ENCODE results near the gene ACAD10.

The ACAD10 gene

GRCh38 chr12:111756196-111756595, 70.3 kb downstream of the ACAD10 start:
- H3K79me1 ChIP-seq (ENCODE audit: low read length) = no peaks in the 10 kb centered on the region
- H3K4me3 ChIP-seq (ENCODE audit: low read length) = no peak overlapping the region
- H3K4ac ChIP-seq (ENCODE audit: low read depth, low read length) = no peak overlapping the region
- no peak overlapping the region for H3K4me2 ChIP-seq (ENCODE audit: low read length)
- no peak overlapping the region for H3K23ac ChIP-seq (ENCODE audit: low read length)
- no peak overlapping the region for H3K9ac ChIP-seq (ENCODE audit: low read length)
- no peaks in the 10 kb centered on the region for H3K27me3 ChIP-seq (ENCODE audit: insufficient read depth, low read length, poor library complexity)
- H3K56ac ChIP-seq (ENCODE audit: low read length) = no peak overlapping the region
- no peak overlapping the region for H4K8ac ChIP-seq (ENCODE audit: low read depth, low read length)
- H2AK5ac ChIP-seq (ENCODE audit: low read length) = no peak overlapping the region
- H4K5ac ChIP-seq (ENCODE audit: low read length) = no peak overlapping the region
- no peak overlapping the region for H2BK5ac ChIP-seq (ENCODE audit: low read length)
- no peak overlapping the region for H2BK15ac ChIP-seq (replicated peaks; ENCODE audit: low read depth)
- WGBS (ENCODE audit: extremely low coverage, insufficient coverage, low lambda C conversion rate) = no CpG with 5 or more reads among the region's 15 CpGs
- H3K79me2 ChIP-seq (ENCODE audit: control insufficient read depth, insufficient read depth, low read length) = no peaks in the 10 kb centered on the region
- no peak for DNase-seq
- H3K4me1 ChIP-seq (ENCODE audit: control insufficient read depth, low read depth, low read length) = peaks cover 3% of the 10 kb centered on the region
- no peak overlapping the region for H3K27ac ChIP-seq (ENCODE audit: low read depth, low read length)
- no peaks in the 10 kb centered on the region for H3K36me3 ChIP-seq (ENCODE audit: control insufficient read depth, insufficient read depth, low read length)
- no peak overlapping the region for H3K18ac ChIP-seq (ENCODE audit: low read length)
- H2BK120ac ChIP-seq (ENCODE audit: low read depth, low read length) = no peak overlapping the region

GRCh38 chr12:111756681-111757080, 70.8 kb downstream of the ACAD10 start:
- no CpG with 5 or more reads among the region's 7 CpGs for WGBS (ENCODE audit: extremely low coverage, insufficient coverage, low lambda C conversion rate)
- H3K18ac ChIP-seq (ENCODE audit: low read length) = no peak overlapping the region
- no peak for DNase-seq

GRCh38 chr12:111757361-111758119, 71.7 kb downstream of the ACAD10 start:
- H3K4ac ChIP-seq (ENCODE audit: low read depth, low read length) = no peak overlapping the region
- H3K4me3 ChIP-seq (ENCODE audit: low read length) = no peak overlapping the region
- H3K4me1 ChIP-seq (ENCODE audit: control insufficient read depth, low read depth, low read length) = peaks cover 3% of the 10 kb centered on the region
- no peak overlapping the region for H2BK15ac ChIP-seq (replicated peaks; ENCODE audit: low read depth)
- H3K56ac ChIP-seq (ENCODE audit: low read length) = no peak overlapping the region
- H3K18ac ChIP-seq (ENCODE audit: low read length) = no peak overlapping the region
- no peaks in the 10 kb centered on the region for H3K27me3 ChIP-seq (ENCODE audit: insufficient read depth, low read length, poor library complexity)
- H3K36me3 ChIP-seq (ENCODE audit: control insufficient read depth, insufficient read depth, low read length) = no peaks in the 10 kb centered on the region
- H2AK5ac ChIP-seq (ENCODE audit: low read length) = no peak overlapping the region
- no peak overlapping the region for H4K8ac ChIP-seq (ENCODE audit: low read depth, low read length)
- no peak overlapping the region for H4K5ac ChIP-seq (ENCODE audit: low read length)
- no CpG with 5 or more reads among the region's 15 CpGs for WGBS (ENCODE audit: extremely low coverage, insufficient coverage, low lambda C conversion rate)
- H2BK120ac ChIP-seq (ENCODE audit: low read depth, low read length) = no peak overlapping the region
- no peak for DNase-seq
- no peaks in the 10 kb centered on the region for H3K79me1 ChIP-seq (ENCODE audit: low read length)
- no peaks in the 10 kb centered on the region for H3K79me2 ChIP-seq (ENCODE audit: control insufficient read depth, insufficient read depth, low read length)
- no peak overlapping the region for H3K4me2 ChIP-seq (ENCODE audit: low read length)
- H2BK5ac ChIP-seq (ENCODE audit: low read length) = no peak overlapping the region
- H3K23ac ChIP-seq (ENCODE audit: low read length) = no peak overlapping the region
- no peak overlapping the region for H3K9ac ChIP-seq (ENCODE audit: low read length)
- no peak overlapping the region for H3K27ac ChIP-seq (ENCODE audit: low read depth, low read length)

More at GRCh38 chr12:111756681-111757080, 70.8 kb downstream of the ACAD10 start:
- Histone ChIP-seq H3K56ac (ENCODE audit: low read length) (no peak overlapping the region), H2AK5ac (ENCODE audit: low read length) (no peak overlapping the region), H3K36me3 (ENCODE audit: control insufficient read depth, insufficient read depth, low read length) (no peaks in the 10 kb centered on the region), H2BK120ac (ENCODE audit: low read depth, low read length) (no peak overlapping the region), H2BK15ac (replicated peaks; ENCODE audit: low read depth) (no peak overlapping the region), H3K4ac (ENCODE audit: low read depth, low read length) (no peak overlapping the region), H2BK5ac (ENCODE audit: low read length) (no peak overlapping the region), H4K5ac (ENCODE audit: low read length) (no peak overlapping the region), H3K79me2 (ENCODE audit: control insufficient read depth, insufficient read depth, low read length) (no peaks in the 10 kb centered on the region), H3K4me3 (ENCODE audit: low read length) (no peak overlapping the region), H3K4me1 (ENCODE audit: control insufficient read depth, low read depth, low read length) (peaks cover 3% of the 10 kb centered on the region), H3K27me3 (ENCODE audit: insufficient read depth, low read length, poor library complexity) (no peaks in the 10 kb centered on the region), H3K9ac (ENCODE audit: low read length) (no peak overlapping the region), H4K8ac (ENCODE audit: low read depth, low read length) (no peak overlapping the region), H3K4me2 (ENCODE audit: low read length) (no peak overlapping the region), H3K79me1 (ENCODE audit: low read length) (no peaks in the 10 kb centered on the region), H3K23ac (ENCODE audit: low read length) (no peak overlapping the region), H3K27ac (ENCODE audit: low read depth, low read length) (no peak overlapping the region)

- H3K27me3 ChIP-seq (ENCODE audit: insufficient read depth, low read length, poor library complexity) = no peaks in the 10 kb centered on the region
- H3K4me2 ChIP-seq (ENCODE audit: low read length) = no peak overlapping the region
- no CpG with 5 or more reads among the region's 9 CpGs for WGBS (ENCODE audit: extremely low coverage, insufficient coverage, low lambda C conversion rate)
- no peak overlapping the region for H3K4me3 ChIP-seq (ENCODE audit: low read length)
- H2BK120ac ChIP-seq (ENCODE audit: low read depth, low read length) = no peak overlapping the region
- no peaks in the 10 kb centered on the region for H3K79me1 ChIP-seq (ENCODE audit: low read length)
- H4K5ac ChIP-seq (ENCODE audit: low read length) = no peak overlapping the region
- H3K56ac ChIP-seq (ENCODE audit: low read length) = peak overlapping the region; percentile 49
- peaks cover 3% of the 10 kb centered on the region for H3K4me1 ChIP-seq (ENCODE audit: control insufficient read depth, low read depth, low read length)
- H3K36me3 ChIP-seq (ENCODE audit: control insufficient read depth, insufficient read depth, low read length) = no peaks in the 10 kb centered on the region
- no peaks in the 10 kb centered on the region for H3K79me2 ChIP-seq (ENCODE audit: control insufficient read depth, insufficient read depth, low read length)
- H3K18ac ChIP-seq (ENCODE audit: low read length) = no peak overlapping the region
- peak overlapping the region; percentile 15 for H3K23ac ChIP-seq (ENCODE audit: low read length)
- no peak overlapping the region for H2BK5ac ChIP-seq (ENCODE audit: low read length)
- no peak overlapping the region for H3K27ac ChIP-seq (ENCODE audit: low read depth, low read length)
- no peak overlapping the region for H3K9ac ChIP-seq (ENCODE audit: low read length)
- DNase-seq = peak; percentile 32
- no peak overlapping the region for H2BK15ac ChIP-seq (replicated peaks; ENCODE audit: low read depth)
- no peak overlapping the region for H2AK5ac ChIP-seq (ENCODE audit: low read length)
- no peak overlapping the region for H3K4ac ChIP-seq (ENCODE audit: low read depth, low read length)
- H4K8ac ChIP-seq (ENCODE audit: low read depth, low read length) = no peak overlapping the region
Measured at GRCh38 chr12:111758120-111758561, 72.3 kb downstream of the ACAD10 start.

- no CpG with 5 or more reads among the region's 7 CpGs for WGBS (ENCODE audit: extremely low coverage, insufficient coverage, low lambda C conversion rate)
Measured at GRCh38 chr12:111759271-111759670, 73.4 kb downstream of the ACAD10 start.

GRCh38 chr12:111759991-111760390, 74.1 kb downstream of the ACAD10 start:
- WGBS (ENCODE audit: extremely low coverage, insufficient coverage, low lambda C conversion rate) = no CpG with 5 or more reads among the region's 9 CpGs

More at GRCh38 chr12:111759271-111759670, 73.4 kb downstream of the ACAD10 start:
- Histone ChIP-seq H3K27ac (ENCODE audit: low read depth, low read length) (no peak overlapping the region), H3K79me1 (ENCODE audit: low read length) (no peaks in the 10 kb centered on the region), H3K36me3 (ENCODE audit: control insufficient read depth, insufficient read depth, low read length) (no peaks in the 10 kb centered on the region), H3K4ac (ENCODE audit: low read depth, low read length) (no peak overlapping the region), H3K79me2 (ENCODE audit: control insufficient read depth, insufficient read depth, low read length) (no peaks in the 10 kb centered on the region), H3K18ac (ENCODE audit: low read length) (no peak overlapping the region), H3K4me3 (ENCODE audit: low read length) (no peak overlapping the region), H3K4me1 (ENCODE audit: control insufficient read depth, low read depth, low read length) (peaks cover 3% of the 10 kb centered on the region), H4K8ac (ENCODE audit: low read depth, low read length) (no peak overlapping the region), H3K9ac (ENCODE audit: low read length) (no peak overlapping the region), H3K27me3 (ENCODE audit: insufficient read depth, low read length, poor library complexity) (no peaks in the 10 kb centered on the region), H2BK15ac (replicated peaks; ENCODE audit: low read depth) (no peak overlapping the region), H2AK5ac (ENCODE audit: low read length) (no peak overlapping the region), H4K5ac (ENCODE audit: low read length) (no peak overlapping the region), H2BK5ac (ENCODE audit: low read length) (no peak overlapping the region), H3K4me2 (ENCODE audit: low read length) (no peak overlapping the region), H3K56ac (ENCODE audit: low read length) (no peak overlapping the region), H3K23ac (ENCODE audit: low read length) (no peak overlapping the region), H2BK120ac (ENCODE audit: low read depth, low read length) (no peak overlapping the region)
- no peak for DNase-seq

More at GRCh38 chr12:111759991-111760390, 74.1 kb downstream of the ACAD10 start:
- no peak overlapping the region for H3K23ac ChIP-seq (ENCODE audit: low read length)
- H2BK5ac ChIP-seq (ENCODE audit: low read length) = no peak overlapping the region
- no peaks in the 10 kb centered on the region for H3K79me2 ChIP-seq (ENCODE audit: control insufficient read depth, insufficient read depth, low read length)
- no peak overlapping the region for H2BK15ac ChIP-seq (replicated peaks; ENCODE audit: low read depth)
- no peak overlapping the region for H4K8ac ChIP-seq (ENCODE audit: low read depth, low read length)
- H3K27me3 ChIP-seq (ENCODE audit: insufficient read depth, low read length, poor library complexity) = no peaks in the 10 kb centered on the region
- no peak overlapping the region for H3K4me2 ChIP-seq (ENCODE audit: low read length)
- H3K56ac ChIP-seq (ENCODE audit: low read length) = no peak overlapping the region
- no peak overlapping the region for H3K4me3 ChIP-seq (ENCODE audit: low read length)
- DNase-seq = no peak
- no peak overlapping the region for H3K18ac ChIP-seq (ENCODE audit: low read length)
- H3K9ac ChIP-seq (ENCODE audit: low read length) = no peak overlapping the region
- H2AK5ac ChIP-seq (ENCODE audit: low read length) = no peak overlapping the region
- H3K36me3 ChIP-seq (ENCODE audit: control insufficient read depth, insufficient read depth, low read length) = no peaks in the 10 kb centered on the region
- H3K4ac ChIP-seq (ENCODE audit: low read depth, low read length) = no peak overlapping the region
- no peak overlapping the region for H4K5ac ChIP-seq (ENCODE audit: low read length)
- H3K79me1 ChIP-seq (ENCODE audit: low read length) = no peaks in the 10 kb centered on the region
- H2BK120ac ChIP-seq (ENCODE audit: low read depth, low read length) = no peak overlapping the region
- peaks cover 3% of the 10 kb centered on the region for H3K4me1 ChIP-seq (ENCODE audit: control insufficient read depth, low read depth, low read length)
- H3K27ac ChIP-seq (ENCODE audit: low read depth, low read length) = no peak overlapping the region

Measured in mesendoderm (in vitro differentiated cells).